Middle frontal gyrus (tissue), 1 donor: ENCODE results near the gene ASMT.
A peak's percentile ranks its signal among the peaks of the same experiment; 100 is the strongest.
"Not testable (repeated sequence)": the region's sequence is repeated elsewhere in the genome, so short reads cannot be mapped to it uniquely, and the experiment has no call there.

Source experiments
- DNase-seq: peaks from one replicate; pipeline ENCODE4 v3.0.0-alpha.2; 2015; ENCODE audit warnings: low spot score; ENCODE audit errors: extremely low spot score

ASMT gene

DNA sequence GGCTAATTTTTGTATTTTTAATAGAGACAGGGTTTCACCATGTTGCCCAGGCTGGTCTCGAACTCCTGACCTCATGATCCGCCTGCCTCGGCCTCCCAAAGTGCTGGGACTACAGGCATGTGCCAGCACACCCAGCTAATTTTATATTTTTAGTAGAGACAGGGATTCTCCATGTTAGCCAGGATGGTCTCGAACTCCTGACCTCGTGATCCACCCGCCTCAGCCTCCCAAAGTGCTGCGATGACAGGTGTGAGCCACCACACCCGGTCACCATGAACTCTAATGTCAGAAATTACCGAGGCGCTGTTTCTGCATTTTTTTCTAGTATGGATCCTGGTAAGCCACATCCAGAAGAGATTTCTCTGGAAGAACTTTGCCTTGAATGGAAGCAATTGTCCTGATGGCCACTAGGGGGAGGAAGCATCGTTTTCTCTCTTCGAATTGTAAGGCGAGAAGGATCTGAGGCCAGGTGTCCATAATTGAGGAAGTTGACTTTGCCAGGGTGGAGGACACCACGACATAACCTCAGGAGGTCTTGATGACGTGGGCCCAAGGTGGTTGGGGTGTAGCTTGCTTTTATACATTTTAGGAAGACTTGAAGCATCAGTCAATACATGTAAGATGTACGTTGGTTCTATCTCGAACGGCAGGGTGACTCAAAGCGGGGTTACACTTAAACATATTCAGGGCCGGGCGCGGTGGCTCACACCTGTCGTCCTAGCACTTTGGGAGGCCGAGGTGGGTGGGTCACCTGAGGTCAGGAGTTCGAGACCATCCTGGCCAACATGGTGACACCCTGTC, 37.4 kb downstream of the ASMT start:
- DNase-seq, result peak; percentile 45

- no peak for DNase-seq
These were observed 41.5 kb downstream of the ASMT start for GRCh38 chrX:1656379-1656778.

DNA sequence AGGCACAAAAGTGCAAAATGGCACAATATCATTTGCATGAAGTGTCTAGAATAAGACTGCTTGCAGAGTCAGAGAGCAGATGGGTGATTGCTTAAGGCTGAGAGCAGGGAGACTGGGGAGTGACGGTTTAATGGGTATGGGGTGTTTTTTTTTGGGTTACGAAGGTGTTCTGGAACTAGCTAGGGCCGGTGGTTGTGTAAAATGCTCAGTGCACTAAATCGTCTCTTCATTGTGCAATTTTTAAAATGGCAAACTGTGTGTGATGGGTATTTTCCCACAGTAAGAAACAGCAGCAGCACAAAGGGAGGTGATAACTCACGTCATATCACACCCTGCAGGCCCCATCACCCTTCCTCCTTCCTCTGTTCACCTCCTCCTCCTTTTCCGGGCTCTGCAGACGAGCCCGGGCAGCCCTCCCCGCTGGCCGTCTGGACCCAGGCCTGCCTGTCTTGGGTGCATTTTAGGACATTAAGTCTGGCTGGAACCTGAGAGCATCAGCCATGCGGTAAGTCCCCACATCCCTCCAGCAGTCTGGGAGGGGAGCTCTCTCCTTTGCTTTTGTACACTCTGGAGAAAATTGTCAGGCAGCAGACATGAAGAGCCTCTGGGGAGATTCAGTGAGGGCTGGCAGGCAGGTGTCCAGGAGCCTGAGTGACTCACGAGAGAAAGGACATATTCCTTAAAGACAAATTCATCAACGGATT, 42.7 kb downstream of the ASMT start:
- no peak for DNase-seq

- no peak for DNase-seq
These were observed 43.2 kb downstream of the ASMT start for GRCh38 chrX:1658071-1658491.

GRCh38 chrX:1659664-1660461, 45.0 kb downstream of the ASMT start:
- no peak for DNase-seq

DNA sequence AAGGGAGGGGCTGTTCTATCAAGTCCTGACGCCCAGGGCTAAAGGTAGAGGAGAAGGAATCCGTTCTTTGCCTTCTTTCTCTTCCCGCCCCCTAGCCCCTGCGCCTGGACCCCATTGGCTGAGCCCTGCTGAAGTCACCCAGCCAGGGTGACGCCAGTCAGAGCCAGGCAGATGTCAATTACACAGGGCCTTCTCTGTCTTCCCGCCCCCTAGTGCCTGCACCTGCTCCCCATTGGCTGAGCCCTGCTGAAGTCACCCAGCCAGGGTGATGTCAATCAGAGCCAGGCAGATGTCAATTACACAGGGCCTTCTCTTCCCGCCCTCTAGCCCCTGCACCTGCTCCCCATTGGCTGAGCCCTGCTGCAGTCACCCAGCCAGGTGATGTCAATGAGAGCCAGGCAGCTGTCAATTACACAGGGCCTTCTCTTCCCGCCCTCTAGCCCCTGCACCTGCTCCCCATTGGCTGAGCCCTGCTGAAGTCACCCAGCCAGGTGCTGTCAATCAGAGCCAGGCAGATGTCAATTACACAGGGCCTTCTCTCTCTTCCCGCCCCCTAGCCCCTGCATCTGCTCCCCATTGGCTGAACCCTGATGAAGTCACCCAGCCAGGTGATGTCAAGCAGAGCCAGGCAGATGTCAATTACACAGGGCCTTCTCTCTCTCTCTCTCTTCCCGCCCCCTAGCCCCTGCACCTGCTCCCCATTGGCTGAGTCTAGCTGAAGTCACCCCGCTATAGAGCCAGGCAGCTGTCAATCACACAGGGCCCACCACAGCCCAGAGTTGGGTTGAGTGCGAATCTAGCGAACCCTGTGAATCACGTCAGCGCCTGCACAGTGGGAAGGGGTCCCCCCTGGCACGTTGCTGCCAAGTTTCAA, 46.4 kb downstream of the ASMT start:
- DNase-seq, result no peak

- DNase-seq, result no peak
These were observed 47.0 kb downstream of the ASMT start for GRCh38 chrX:1661922-1662221.

DNA sequence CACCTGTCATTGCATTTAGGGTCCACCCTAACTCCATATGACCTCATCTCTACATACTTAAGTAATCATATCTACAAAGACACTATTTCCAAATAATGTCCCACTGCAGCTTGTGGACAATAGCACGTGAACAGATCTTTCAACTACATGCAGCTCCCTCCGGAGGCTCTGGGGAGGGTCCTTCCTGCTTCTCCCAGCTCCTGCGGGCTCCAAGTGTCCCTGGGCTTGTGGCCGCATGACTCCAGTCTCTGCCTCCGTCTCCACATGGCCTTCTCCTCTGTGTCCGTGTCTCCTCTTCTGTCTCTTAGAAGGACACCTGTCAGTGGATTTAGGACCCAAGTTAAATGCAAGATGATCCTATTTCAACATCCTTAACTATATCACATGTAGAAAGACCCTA, 52.7 kb downstream of the ASMT start:
- DNase-seq, result no peak

DNA sequence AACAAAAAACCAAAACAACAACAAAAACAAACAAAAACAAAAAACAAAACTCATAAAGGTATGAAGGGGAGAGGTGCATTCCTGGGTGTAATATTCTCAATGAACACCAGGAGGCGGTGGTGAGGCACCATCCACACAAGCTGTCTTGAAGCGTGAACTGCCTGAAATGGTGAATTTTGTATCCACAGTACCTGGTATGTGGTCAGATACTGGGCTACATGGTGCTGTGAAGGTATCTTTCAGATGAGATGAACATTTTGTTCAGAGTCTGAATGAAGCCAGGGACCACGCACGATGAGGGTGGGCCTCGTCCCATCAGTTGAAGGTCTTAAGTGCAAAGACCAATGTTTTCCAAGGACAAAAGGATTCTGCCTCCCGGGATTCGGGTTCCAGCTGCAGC, 58.5 kb downstream of the ASMT start:
- DNase-seq, result no peak

GRCh38 chrX:1676866-1677265, 62.0 kb downstream of the ASMT start:
- DNase-seq, result no peak

DNA sequence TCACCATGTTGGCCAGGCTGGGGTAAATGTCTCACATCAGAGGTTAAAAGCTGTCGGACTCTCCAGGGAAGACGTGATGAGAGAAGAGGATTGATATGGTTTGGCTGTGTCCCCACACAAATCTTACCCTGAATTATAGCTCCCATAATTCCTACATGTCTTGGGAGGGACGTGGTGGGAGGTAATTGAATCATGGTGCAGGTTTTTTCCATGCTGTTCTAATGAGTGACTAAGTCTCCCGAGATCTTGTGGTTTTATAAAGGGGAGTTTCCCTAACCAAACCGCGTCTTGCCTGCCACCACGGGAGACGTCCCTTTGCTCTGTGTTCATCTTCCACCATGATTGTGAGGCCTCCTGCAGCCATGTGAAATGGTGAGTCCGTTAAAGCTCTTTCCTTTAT, 64.4 kb downstream of the ASMT start:
- DNase-seq, result no peak

GRCh38 chrX:1681439-1681838, 66.6 kb downstream of the ASMT start:
- DNase-seq, result no peak

GRCh38 chrX:1681856-1682255, 67.0 kb downstream of the ASMT start:
- not testable (repeated sequence) for DNase-seq

DNA sequence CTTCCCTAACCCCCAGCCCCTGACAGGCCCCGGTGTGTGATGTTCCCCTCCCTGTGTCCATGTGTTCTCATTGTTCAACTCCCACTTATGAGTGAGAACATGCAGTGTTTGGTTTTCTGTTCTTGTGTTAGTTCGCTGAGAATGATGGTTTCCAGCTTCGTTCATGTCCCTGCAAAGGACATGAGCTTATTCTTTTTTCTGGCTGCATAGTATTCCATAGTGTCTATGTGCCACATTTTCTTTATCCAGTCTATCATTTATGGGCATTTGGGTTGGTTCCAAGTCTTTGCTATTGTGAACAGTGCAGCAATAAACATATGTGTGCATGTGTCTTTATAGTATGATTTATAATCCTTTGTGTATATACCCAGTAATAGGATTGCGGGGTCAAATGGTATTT, 67.6 kb downstream of the ASMT start:
- not testable (repeated sequence) for DNase-seq

DNA sequence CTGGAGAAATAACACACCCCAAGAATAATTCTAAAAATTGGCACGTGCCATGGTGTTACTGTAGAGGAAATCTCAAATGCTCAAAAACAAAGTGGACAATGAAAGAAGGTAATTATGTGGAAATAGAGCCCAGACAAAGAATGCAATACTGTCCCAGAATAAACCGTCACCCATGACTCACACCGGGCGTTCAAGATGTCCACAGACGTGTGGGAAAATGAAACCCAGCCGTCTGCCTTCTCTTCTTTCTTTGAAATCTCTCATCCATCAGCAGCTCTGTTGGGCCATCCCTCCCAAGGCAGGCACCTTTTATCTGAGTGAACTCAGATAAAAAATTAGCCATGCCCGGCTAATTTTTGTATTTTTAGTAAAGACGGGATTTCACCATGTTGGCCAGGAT, 70.0 kb downstream of the ASMT start:
- DNase-seq, result not testable (repeated sequence)

GRCh38 chrX:1685444-1685880, 70.6 kb downstream of the ASMT start:
- DNase-seq, result not testable (repeated sequence)

GRCh38 chrX:1686642-1687041, 71.8 kb downstream of the ASMT start:
- DNase-seq, result no peak
